ENCODE measurements around the gene PRDX5.

DNA sequence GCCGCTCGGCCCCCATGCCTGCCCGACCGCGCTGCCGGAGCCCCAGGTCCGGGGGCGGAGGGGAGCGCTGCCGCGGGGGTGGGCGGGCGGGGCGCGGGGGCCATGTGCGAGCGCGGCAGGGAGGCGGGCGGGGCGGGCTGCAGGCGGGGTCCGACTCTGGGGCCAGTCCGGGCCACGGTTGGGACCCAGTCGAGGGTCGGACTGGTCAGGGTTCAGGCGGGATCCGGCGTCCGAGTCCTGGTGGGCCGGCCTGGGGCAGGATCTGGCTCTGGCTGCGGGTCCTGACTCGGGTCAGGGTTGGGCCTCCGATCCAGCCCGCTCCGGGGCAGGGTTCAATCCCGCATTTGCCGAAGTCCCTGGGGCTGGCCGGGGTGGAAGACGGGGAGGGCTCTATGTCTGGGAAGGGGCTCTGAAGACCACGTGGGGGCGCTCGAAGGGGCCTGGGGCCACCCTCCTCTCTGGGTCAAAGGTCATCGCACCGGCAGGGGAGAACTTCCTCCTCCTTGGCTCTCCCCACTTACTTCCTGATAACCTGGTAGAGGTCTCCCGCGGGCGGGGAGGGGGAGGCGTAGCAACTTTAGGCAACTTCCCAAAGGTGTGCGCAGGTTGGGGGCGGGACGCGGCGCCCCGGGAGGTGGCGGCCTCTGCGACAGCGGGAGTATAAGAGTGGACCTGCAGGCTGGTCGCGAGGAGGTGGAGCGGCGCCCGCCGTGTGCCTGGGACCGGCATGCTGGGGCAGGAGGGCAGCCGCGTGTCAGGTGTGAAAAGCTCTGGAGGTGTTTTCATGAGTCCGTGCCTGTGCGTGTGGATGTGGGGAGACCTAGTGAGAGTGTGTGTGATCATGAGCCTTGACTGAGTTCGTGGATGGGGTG lies 12.0 kb upstream of the PRDX5 start:
- TF ChIP-seq, protein P1, sequence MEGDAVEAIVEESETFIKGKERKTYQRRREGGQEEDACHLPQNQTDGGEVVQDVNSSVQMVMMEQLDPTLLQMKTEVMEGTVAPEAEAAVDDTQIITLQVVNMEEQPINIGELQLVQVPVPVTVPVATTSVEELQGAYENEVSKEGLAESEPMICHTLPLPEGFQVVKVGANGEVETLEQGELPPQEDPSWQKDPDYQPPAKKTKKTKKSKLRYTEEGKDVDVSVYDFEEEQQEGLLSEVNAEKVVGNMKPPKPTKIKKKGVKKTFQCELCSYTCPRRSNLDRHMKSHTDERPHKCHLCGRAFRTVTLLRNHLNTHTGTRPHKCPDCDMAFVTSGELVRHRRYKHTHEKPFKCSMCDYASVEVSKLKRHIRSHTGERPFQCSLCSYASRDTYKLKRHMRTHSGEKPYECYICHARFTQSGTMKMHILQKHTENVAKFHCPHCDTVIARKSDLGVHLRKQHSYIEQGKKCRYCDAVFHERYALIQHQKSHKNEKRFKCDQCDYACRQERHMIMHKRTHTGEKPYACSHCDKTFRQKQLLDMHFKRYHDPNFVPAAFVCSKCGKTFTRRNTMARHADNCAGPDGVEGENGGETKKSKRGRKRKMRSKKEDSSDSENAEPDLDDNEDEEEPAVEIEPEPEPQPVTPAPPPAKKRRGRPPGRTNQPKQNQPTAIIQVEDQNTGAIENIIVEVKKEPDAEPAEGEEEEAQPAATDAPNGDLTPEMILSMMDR (IDR thresholded peaks at IDR 0.05; ENCODE audit: low read length) = peak; percentile 65
- TF ChIP-seq EZH2 (IDR thresholded peaks at IDR 0.05; ENCODE audit: borderline replicate concordance, low read length) = no peak

All from OCI-LY1 (cell line).